ENCODE data around the gene DTX4.

Gene DTX4

GRCh38 chr11:59221441-59221840 lies 49.5 kb downstream of the DTX4 start:
- no peak overlapping the region for H3K4me3 ChIP-seq (ENCODE audit: low read length)
- H3K27ac ChIP-seq (ENCODE audit: low read depth, low read length) = no peak overlapping the region
- no peaks in the 10 kb centered on the region for H3K27me3 ChIP-seq (ENCODE audit: insufficient read depth, low read length)
- no peaks in the 10 kb centered on the region for H3K4me1 ChIP-seq (ENCODE audit: insufficient read depth, low read length)
- H3K36me3 ChIP-seq (ENCODE audit: insufficient read depth, low read length) = no peaks in the 10 kb centered on the region
- 83% methylated on average over 3 of the region's 4 CpGs for WGBS
- no peaks in the 10 kb centered on the region for H3K9me3 ChIP-seq (ENCODE audit: insufficient read depth, low read depth, low read length)
- H3K9ac ChIP-seq (ENCODE audit: low read depth, low read length) = no peak overlapping the region

DNA sequence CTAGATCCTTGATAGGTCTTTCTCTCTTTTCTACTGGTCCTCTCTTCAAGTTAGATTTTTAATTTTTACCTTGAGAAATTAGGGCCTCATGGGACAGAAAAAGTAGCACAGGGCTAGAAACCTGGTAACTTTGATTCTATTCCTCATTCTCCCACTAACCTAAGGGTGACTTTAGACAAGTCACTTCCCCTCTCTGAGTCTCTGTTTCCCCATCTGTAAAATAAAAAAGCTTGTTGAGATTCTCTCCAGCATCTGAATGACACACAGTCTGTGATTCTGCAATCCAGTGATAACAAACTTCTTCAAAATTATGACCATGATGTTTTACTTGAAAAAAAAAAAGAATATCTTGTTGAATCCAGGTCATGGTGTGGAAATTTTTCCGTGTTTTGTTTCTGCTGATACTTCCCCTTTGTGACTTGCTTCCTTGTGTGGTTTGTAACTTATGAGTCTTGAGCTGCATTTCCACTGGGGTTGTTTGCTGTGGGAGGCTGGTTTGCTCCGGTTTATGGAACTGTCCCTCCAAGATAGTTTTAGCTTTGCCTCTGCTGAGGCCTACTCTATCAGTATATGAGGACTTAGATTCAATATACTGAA lies 50.6 kb downstream of the DTX4 start:
- WGBS = 78% methylated on average over 1 of the region's 2 CpGs

GRCh38 chr11:59223177-59223576 lies 51.2 kb downstream of the DTX4 start:
- H3K36me3 ChIP-seq (ENCODE audit: insufficient read depth, low read length) = no peaks in the 10 kb centered on the region
- WGBS = 94% methylated on average over 1 of the region's 1 CpG

More for the DNA sequence above, 50.6 kb downstream of the DTX4 start:
- Histone ChIP-seq H3K4me3 (ENCODE audit: low read length) (no peak overlapping the region), H3K27me3 (ENCODE audit: insufficient read depth, low read length) (no peaks in the 10 kb centered on the region), H3K9me3 (ENCODE audit: insufficient read depth, low read depth, low read length) (no peaks in the 10 kb centered on the region), H3K9ac (ENCODE audit: low read depth, low read length) (no peak overlapping the region), H3K27ac (ENCODE audit: low read depth, low read length) (no peak overlapping the region), H3K4me1 (ENCODE audit: insufficient read depth, low read length) (no peaks in the 10 kb centered on the region), H3K36me3 (ENCODE audit: insufficient read depth, low read length) (no peaks in the 10 kb centered on the region)

GRCh38 chr11:59223611-59224010 lies 51.7 kb downstream of the DTX4 start:
- H3K4me3 ChIP-seq (ENCODE audit: low read length) = no peak overlapping the region
- H3K36me3 ChIP-seq (ENCODE audit: insufficient read depth, low read length) = no peaks in the 10 kb centered on the region
- 98% methylated on average over 2 of the region's 2 CpGs for WGBS
- no peak overlapping the region for H3K27ac ChIP-seq (ENCODE audit: low read depth, low read length)
- H3K9ac ChIP-seq (ENCODE audit: low read depth, low read length) = no peak overlapping the region
- no peaks in the 10 kb centered on the region for H3K27me3 ChIP-seq (ENCODE audit: insufficient read depth, low read length)
- H3K9me3 ChIP-seq (ENCODE audit: insufficient read depth, low read depth, low read length) = no peaks in the 10 kb centered on the region
- no peaks in the 10 kb centered on the region for H3K4me1 ChIP-seq (ENCODE audit: insufficient read depth, low read length)

More at GRCh38 chr11:59223177-59223576, 51.2 kb downstream of the DTX4 start:
- H3K9me3 ChIP-seq (ENCODE audit: insufficient read depth, low read depth, low read length) = no peaks in the 10 kb centered on the region
- no peak overlapping the region for H3K9ac ChIP-seq (ENCODE audit: low read depth, low read length)
- no peaks in the 10 kb centered on the region for H3K27me3 ChIP-seq (ENCODE audit: insufficient read depth, low read length)
- H3K4me3 ChIP-seq (ENCODE audit: low read length) = no peak overlapping the region
- H3K4me1 ChIP-seq (ENCODE audit: insufficient read depth, low read length) = no peaks in the 10 kb centered on the region
- H3K27ac ChIP-seq (ENCODE audit: low read depth, low read length) = no peak overlapping the region

GRCh38 chr11:59224351-59224928 lies 52.5 kb downstream of the DTX4 start:
- Histone ChIP-seq H3K4me1 (ENCODE audit: insufficient read depth, low read length) (no peaks in the 10 kb centered on the region), H3K9ac (ENCODE audit: low read depth, low read length) (no peak overlapping the region), H3K4me3 (ENCODE audit: low read length) (no peak overlapping the region), H3K36me3 (ENCODE audit: insufficient read depth, low read length) (no peaks in the 10 kb centered on the region), H3K27me3 (ENCODE audit: insufficient read depth, low read length) (no peaks in the 10 kb centered on the region), H3K27ac (ENCODE audit: low read depth, low read length) (no peak overlapping the region), H3K9me3 (ENCODE audit: insufficient read depth, low read depth, low read length) (no peaks in the 10 kb centered on the region)
- WGBS = 71% methylated on average over 4 of the region's 4 CpGs

GRCh38 chr11:59225017-59225416 lies 53.1 kb downstream of the DTX4 start:
- no peaks in the 10 kb centered on the region for H3K36me3 ChIP-seq (ENCODE audit: insufficient read depth, low read length)
- no peak overlapping the region for H3K27ac ChIP-seq (ENCODE audit: low read depth, low read length)
- H3K4me1 ChIP-seq (ENCODE audit: insufficient read depth, low read length) = no peaks in the 10 kb centered on the region
- no peak overlapping the region for H3K4me3 ChIP-seq (ENCODE audit: low read length)
- H3K9me3 ChIP-seq (ENCODE audit: insufficient read depth, low read depth, low read length) = no peaks in the 10 kb centered on the region
- no peaks in the 10 kb centered on the region for H3K27me3 ChIP-seq (ENCODE audit: insufficient read depth, low read length)
- WGBS = 77% methylated on average over 1 of the region's 1 CpG
- H3K9ac ChIP-seq (ENCODE audit: low read depth, low read length) = no peak overlapping the region

GRCh38 chr11:59226396-59226795 lies 54.5 kb downstream of the DTX4 start:
- no peaks in the 10 kb centered on the region for H3K27me3 ChIP-seq (ENCODE audit: insufficient read depth, low read length)
- H3K36me3 ChIP-seq (ENCODE audit: insufficient read depth, low read length) = no peaks in the 10 kb centered on the region
- no peaks in the 10 kb centered on the region for H3K4me1 ChIP-seq (ENCODE audit: insufficient read depth, low read length)
- H3K9me3 ChIP-seq (ENCODE audit: insufficient read depth, low read depth, low read length) = peaks cover 3% of the 10 kb centered on the region; the same call in 1 of the 2 replicates
- H3K4me3 ChIP-seq (ENCODE audit: low read length) = no peak overlapping the region
- 82% methylated on average over 2 of the region's 2 CpGs for WGBS
- H3K27ac ChIP-seq (ENCODE audit: low read depth, low read length) = no peak overlapping the region
- no peak overlapping the region for H3K9ac ChIP-seq (ENCODE audit: low read depth, low read length)

- Histone ChIP-seq H3K27me3 (ENCODE audit: insufficient read depth, low read length) (no peaks in the 10 kb centered on the region), H3K9me3 (ENCODE audit: insufficient read depth, low read depth, low read length) (peaks cover 55% of the 10 kb centered on the region), H3K27ac (ENCODE audit: low read depth, low read length) (no peak overlapping the region), H3K4me1 (ENCODE audit: insufficient read depth, low read length) (no peaks in the 10 kb centered on the region), H3K36me3 (ENCODE audit: insufficient read depth, low read length) (no peaks in the 10 kb centered on the region), H3K4me3 (ENCODE audit: low read length) (no peak overlapping the region), H3K9ac (ENCODE audit: low read depth, low read length) (no peak overlapping the region)
These were observed 68.4 kb downstream of the DTX4 start for GRCh38 chr11:59240322-59240721.

GRCh38 chr11:59243633-59244032 lies 71.7 kb downstream of the DTX4 start:
- 85% methylated on average over 1 of the region's 1 CpG for WGBS
- Histone ChIP-seq H3K9me3 (ENCODE audit: insufficient read depth, low read depth, low read length) (peaks cover 49% of the 10 kb centered on the region), H3K4me3 (ENCODE audit: low read length) (no peak overlapping the region), H3K36me3 (ENCODE audit: insufficient read depth, low read length) (no peaks in the 10 kb centered on the region), H3K27me3 (ENCODE audit: insufficient read depth, low read length) (no peaks in the 10 kb centered on the region), H3K27ac (ENCODE audit: low read depth, low read length) (no peak overlapping the region), H3K4me1 (ENCODE audit: insufficient read depth, low read length) (no peaks in the 10 kb centered on the region), H3K9ac (ENCODE audit: low read depth, low read length) (no peak overlapping the region)

DNA sequence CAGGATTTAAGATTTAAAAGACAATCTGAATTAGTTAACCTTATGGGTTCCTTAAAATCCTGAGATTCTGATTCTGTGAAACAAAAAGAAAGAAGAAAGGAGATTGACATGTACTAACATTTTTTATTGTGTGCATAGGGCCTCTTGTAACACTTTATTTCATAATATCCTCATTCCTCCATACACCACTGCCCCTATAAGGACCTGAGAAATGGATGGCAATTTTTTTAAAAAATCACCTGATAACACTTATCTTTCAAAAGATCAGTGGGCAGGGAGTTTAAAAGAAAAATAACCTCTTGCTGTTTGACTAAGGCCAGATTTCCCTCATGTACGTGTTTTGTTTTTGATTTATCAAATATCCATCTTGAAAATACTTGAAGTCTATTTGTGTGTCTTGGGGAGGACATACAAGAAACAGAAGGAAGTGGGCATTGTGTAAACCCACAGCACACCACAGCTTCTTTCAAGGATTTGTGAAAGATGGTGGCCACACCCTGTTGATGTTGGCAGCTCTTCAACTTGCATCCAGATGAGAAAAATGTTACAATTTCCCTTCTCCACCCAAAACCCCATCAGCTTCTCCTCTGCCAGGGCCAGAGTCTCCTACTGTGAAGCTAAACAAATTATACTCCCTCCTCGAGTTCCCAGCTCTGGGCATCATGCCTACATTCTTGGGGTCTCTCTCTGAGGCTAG lies 75.7 kb downstream of the DTX4 start:
- peaks cover 13% of the 10 kb centered on the region for H3K9me3 ChIP-seq (ENCODE audit: insufficient read depth, low read depth, low read length)
- H3K4me1 ChIP-seq (ENCODE audit: insufficient read depth, low read length) = no peaks in the 10 kb centered on the region
- no peak overlapping the region for H3K27ac ChIP-seq (ENCODE audit: low read depth, low read length)
- H3K27me3 ChIP-seq (ENCODE audit: insufficient read depth, low read length) = no peaks in the 10 kb centered on the region
- no peaks in the 10 kb centered on the region for H3K36me3 ChIP-seq (ENCODE audit: insufficient read depth, low read length)
- no peak overlapping the region for H3K4me3 ChIP-seq (ENCODE audit: low read length)
- H3K9ac ChIP-seq (ENCODE audit: low read depth, low read length) = no peak overlapping the region
- 76% methylated on average over 2 of the region's 2 CpGs for WGBS

DNA sequence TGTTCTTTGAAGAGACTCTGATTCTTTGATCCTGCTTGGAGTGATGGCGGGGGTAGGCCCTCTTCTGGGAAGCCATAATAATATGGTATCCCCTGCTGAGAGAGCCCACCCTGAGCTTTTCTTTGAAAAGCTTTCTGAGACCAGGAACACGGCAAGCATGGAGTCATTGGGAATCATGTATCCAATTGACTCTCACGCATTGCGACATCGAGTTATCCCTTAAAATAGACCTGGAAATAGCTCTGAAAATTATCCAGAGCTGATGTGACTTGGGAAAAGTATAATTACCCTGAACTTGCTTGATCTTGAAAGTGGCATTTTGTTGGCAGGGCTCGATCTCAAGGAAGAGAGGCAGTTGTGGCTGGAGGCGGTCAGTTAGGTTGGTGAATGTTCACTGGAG lies 77.6 kb downstream of the DTX4 start:
- Histone ChIP-seq H3K4me3 (ENCODE audit: low read length) (no peak overlapping the region), H3K36me3 (ENCODE audit: insufficient read depth, low read length) (no peaks in the 10 kb centered on the region), H3K9ac (ENCODE audit: low read depth, low read length) (no peak overlapping the region), H3K27ac (ENCODE audit: low read depth, low read length) (no peak overlapping the region), H3K27me3 (ENCODE audit: insufficient read depth, low read length) (no peaks in the 10 kb centered on the region), H3K9me3 (ENCODE audit: insufficient read depth, low read depth, low read length) (peaks cover 6% of the 10 kb centered on the region; the same call in 1 of the 2 replicates), H3K4me1 (ENCODE audit: insufficient read depth, low read length) (no peaks in the 10 kb centered on the region)
- WGBS = 93% methylated on average over 7 of the region's 7 CpGs
